Lower lobe of right lung (tissue), 2 donors: ENCODE data around the gene CADM2. TPM values are rescaled to one million over a fixed set of nuclear protein-coding genes. Genes with fewer than 3 reads are reported as not detected.

Experiments used
- ATAC-seq, 2 donors: fragments of 200-7000 bp; cut with Tn5 transposase; one replicate each; pipeline ENCODE4 v1.9.1; 2020 to 2022; ENCODE audit warnings: mild to moderate bottlenecking in 2 of 2, moderate library complexity in 2 of 2
- DNase-seq: peaks from one replicate; pipeline ENCODE4 v3.0.0-alpha.2; 2020
- H3K27ac ChIP-seq: fragments of 200-600 bp; one replicate; pipeline ENCODE4 v1.8.0; 2022
- H3K27me3 ChIP-seq: fragments of 200-600 bp; one replicate; pipeline ENCODE4 v1.8.0; 2022; ENCODE audit warnings: low read depth
- H3K36me3 ChIP-seq: fragments of 200-600 bp; one replicate; pipeline ENCODE4 v1.8.0; 2022; ENCODE audit warnings: mild to moderate bottlenecking
- H3K4me1 ChIP-seq: fragments of 200-600 bp; one replicate; pipeline ENCODE4 v1.8.0; 2022
- H3K4me3 ChIP-seq: fragments of 200-600 bp; one replicate; pipeline ENCODE4 v1.8.0; 2022; ENCODE audit warnings: mild to moderate bottlenecking
- H3K9me3 ChIP-seq: fragments of 200-600 bp; one replicate; pipeline ENCODE4 v1.8.0; 2022
- intact Hi-C: fragments of 100-400 bp; cut with DNase I; formaldehyde crosslinking; loops from one replicate; pipeline ENCODE4 v1.11.0; 2022
- total RNA-seq: library from RNA; stranded (reverse); fragmentation: NEBNext Ultra II Directional; extraction: Animal tissue kit (Norgen Biotek cat#: 25700); gene quantifications from one replicate; pipeline ENCODE4 v1.2.1, GENCODE V29; 2021
- TF ChIP-seq, protein P1 (sequence below): fragments of 200-600 bp; IDR thresholded peaks from one replicate; pipeline ENCODE4 v1.8.0; 2022; ENCODE audit warnings: antibody characterized with exemption, mild to moderate bottlenecking
- donor health status: DM: no; HTN: yes; CAD: no; lungs with severe emphysema.

CADM2 gene
- total RNA-seq, 1 donor from 2014 or later, result 0.83 TPM

DNA sequence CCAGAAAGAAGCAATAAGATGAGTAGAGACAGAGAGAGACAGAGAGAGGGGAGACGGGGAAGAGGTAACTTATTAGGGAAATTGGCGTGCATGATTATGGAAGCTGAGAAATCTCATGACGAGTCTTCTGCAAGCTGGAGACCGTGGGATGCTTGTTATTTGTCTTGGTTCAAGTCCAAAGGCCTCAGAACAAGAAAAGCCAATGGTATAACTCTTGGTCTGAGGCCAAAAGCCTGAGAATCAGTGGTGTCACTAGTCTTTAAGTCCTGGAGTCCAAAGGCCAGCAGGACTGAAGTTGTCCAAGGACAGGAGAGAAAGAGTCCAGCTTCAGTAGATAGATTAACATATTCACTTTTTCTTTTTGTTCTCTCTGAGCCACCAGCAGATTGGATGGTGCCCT, 613.6 kb downstream of the CADM2 start:
- Histone ChIP-seq H3K27me3 (no peaks in the 10 kb centered on the region), H3K9me3 (no peaks in the 10 kb centered on the region), H3K27ac (no peak overlapping the region), H3K4me3 (no peak overlapping the region), H3K4me1 (no peaks in the 10 kb centered on the region), H3K36me3 (no peaks in the 10 kb centered on the region)
- no peak for DNase-seq
- intact Hi-C loops, result no loop called here
- no peak for ATAC-seq
- TF ChIP-seq, protein P1, sequence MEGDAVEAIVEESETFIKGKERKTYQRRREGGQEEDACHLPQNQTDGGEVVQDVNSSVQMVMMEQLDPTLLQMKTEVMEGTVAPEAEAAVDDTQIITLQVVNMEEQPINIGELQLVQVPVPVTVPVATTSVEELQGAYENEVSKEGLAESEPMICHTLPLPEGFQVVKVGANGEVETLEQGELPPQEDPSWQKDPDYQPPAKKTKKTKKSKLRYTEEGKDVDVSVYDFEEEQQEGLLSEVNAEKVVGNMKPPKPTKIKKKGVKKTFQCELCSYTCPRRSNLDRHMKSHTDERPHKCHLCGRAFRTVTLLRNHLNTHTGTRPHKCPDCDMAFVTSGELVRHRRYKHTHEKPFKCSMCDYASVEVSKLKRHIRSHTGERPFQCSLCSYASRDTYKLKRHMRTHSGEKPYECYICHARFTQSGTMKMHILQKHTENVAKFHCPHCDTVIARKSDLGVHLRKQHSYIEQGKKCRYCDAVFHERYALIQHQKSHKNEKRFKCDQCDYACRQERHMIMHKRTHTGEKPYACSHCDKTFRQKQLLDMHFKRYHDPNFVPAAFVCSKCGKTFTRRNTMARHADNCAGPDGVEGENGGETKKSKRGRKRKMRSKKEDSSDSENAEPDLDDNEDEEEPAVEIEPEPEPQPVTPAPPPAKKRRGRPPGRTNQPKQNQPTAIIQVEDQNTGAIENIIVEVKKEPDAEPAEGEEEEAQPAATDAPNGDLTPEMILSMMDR, result no peak

DNA sequence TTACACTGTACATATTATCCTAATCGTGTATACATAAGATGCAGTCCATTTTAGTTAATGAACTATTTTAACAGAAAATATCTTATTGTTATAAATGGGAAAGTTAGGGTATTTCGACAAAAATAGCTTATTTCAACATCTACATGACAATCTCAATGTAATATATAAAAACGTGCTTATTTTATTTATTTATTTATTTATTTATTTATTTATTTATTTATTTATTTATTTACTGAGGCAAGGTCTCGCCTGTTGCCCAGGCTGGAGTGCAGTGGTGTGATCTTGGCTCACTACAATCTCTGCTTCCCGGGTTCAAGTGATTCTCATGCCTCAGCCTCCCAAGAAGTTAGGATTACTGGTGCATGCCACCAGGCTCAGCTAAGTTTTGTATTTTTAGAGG, 614.2 kb downstream of the CADM2 start:
- intact Hi-C loops, result no loop called here
- Histone ChIP-seq H3K9me3 (no peaks in the 10 kb centered on the region), H3K27me3 (no peaks in the 10 kb centered on the region), H3K4me1 (no peaks in the 10 kb centered on the region), H3K36me3 (no peaks in the 10 kb centered on the region), H3K4me3 (no peak overlapping the region), H3K27ac (no peak overlapping the region)
- TF ChIP-seq, protein P1, result no peak
- no peak for ATAC-seq
- no peak for DNase-seq

DNA sequence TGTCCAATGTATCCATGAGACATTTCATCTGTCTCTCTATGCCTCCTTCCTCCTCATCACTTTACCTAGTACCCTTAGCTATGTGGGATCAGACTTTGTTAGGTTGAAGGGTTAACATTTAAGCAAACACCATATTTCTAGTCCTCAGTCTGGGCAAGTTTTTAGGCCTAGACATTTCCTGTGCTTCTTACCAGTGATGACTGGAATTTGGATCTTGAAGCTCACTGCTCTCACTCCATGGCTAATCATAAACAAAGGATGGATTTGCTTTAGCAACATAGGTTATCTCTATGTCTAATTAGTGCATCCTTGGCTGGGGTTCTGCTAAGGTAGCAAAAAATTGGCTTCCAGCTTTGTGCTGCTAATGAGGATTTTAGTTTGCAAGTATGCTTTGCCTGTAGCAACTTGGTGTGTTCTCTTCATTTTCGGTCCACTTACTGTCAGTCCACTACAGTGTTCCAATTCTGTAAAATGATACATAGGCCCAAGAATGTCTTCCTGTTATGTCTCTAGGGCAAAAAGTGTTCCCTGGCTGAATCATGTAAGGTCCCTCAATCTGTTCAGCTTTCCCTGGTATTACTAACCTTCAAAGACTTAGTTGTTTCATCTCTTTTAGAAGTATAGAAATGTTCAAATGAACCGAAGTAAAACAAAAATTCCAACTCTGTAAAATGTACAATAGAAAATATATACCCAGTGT, 615.4 kb downstream of the CADM2 start:
- H3K4me3 ChIP-seq, result no peak overlapping the region
- intact Hi-C loops, result no loop called here
- H3K27ac ChIP-seq, result no peak overlapping the region
- TF ChIP-seq, protein P1, result no peak
- H3K9me3 ChIP-seq, result no peaks in the 10 kb centered on the region
- no peaks in the 10 kb centered on the region for H3K27me3 ChIP-seq
- DNase-seq, result no peak
- no peaks in the 10 kb centered on the region for H3K36me3 ChIP-seq
- H3K4me1 ChIP-seq, result no peaks in the 10 kb centered on the region
- no peak for ATAC-seq

DNA sequence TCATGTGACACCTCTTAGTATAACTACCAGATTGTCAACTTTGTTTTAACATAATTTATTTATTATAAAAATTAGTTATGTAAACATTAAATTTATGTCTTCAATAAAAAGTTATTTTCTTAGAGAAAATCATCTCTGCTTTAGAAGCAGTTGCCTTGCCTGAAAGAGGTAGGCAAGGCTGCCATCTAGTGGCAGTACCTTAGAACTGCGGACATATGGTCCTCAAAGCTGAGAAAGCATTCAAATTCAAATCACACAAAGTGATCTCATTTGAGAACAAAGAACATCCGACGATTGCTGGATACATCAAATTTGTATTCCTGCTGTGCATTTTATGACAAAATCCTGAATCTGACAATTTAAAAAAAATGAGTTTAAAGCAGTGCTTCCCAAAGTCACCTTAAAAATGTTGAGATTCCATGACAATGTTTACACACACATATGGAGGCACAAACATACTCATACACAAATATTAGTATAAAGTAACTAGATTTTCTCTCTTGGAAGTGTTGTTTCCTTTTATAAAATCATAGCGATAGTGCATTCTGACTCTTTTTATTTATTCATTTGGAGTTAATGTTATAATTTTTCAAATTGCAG, 617.4 kb downstream of the CADM2 start:
- ATAC-seq (peak in 1 of 2 donors; percentile 57), DNase-seq (peak; percentile 45)
- Histone ChIP-seq H3K9me3 (no peaks in the 10 kb centered on the region), H3K36me3 (no peaks in the 10 kb centered on the region), H3K27ac (no peak overlapping the region), H3K4me1 (no peaks in the 10 kb centered on the region), H3K4me3 (no peak overlapping the region), H3K27me3 (no peaks in the 10 kb centered on the region)
- TF ChIP-seq, protein P1, result peak; percentile 84
- intact Hi-C loops, result no loop called here

DNA sequence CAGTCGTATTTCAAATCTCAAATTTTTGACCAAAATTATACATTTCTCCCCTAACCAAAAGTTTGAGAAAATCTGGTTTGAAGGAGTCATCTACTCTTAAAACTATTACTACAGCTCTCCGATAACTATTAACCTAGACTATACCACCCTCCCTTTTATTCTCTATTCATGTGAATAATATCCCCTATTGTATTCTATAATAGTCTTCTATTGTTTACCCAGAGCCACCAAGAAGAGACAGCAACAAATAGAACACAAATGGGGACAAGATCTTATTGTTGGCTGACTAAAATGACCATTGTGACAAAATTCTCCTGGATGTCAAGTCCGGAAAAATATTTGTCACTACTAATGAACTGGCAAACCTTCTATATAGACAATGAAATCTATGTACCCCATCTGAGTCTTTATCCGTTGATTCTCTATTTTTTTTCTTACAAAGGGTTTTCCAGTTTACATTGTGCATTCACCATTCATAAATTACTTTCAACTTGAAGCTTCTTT, 618.0 kb downstream of the CADM2 start:
- no peaks in the 10 kb centered on the region for H3K4me1 ChIP-seq
- H3K36me3 ChIP-seq, result no peaks in the 10 kb centered on the region
- TF ChIP-seq, protein P1, result no peak
- ATAC-seq (no peak), DNase-seq (no peak)
- H3K27me3 ChIP-seq, result no peaks in the 10 kb centered on the region
- intact Hi-C loops, result no loop called here
- H3K27ac ChIP-seq, result no peak overlapping the region
- no peaks in the 10 kb centered on the region for H3K9me3 ChIP-seq
- no peak overlapping the region for H3K4me3 ChIP-seq
